Measurements from ENCODE around the gene EIF4G1.

DNA sequence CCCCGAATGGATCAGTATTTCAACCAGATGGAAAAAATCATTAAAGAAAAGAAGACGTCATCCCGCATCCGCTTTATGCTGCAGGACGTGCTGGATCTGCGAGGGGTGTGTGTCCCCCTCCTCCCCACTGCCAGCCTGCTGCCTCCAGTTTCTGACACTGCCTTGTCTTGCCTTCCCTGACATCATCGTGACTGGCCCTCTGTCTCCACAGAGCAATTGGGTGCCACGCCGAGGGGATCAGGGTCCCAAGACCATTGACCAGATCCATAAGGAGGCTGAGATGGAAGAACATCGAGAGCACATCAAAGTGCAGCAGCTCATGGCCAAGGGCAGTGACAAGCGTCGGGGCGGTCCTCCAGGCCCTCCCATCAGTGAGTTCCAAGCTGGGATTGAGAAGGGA lies 10.9 kb downstream of the EIF4G1 start:
- TF ChIP-seq, protein P1, sequence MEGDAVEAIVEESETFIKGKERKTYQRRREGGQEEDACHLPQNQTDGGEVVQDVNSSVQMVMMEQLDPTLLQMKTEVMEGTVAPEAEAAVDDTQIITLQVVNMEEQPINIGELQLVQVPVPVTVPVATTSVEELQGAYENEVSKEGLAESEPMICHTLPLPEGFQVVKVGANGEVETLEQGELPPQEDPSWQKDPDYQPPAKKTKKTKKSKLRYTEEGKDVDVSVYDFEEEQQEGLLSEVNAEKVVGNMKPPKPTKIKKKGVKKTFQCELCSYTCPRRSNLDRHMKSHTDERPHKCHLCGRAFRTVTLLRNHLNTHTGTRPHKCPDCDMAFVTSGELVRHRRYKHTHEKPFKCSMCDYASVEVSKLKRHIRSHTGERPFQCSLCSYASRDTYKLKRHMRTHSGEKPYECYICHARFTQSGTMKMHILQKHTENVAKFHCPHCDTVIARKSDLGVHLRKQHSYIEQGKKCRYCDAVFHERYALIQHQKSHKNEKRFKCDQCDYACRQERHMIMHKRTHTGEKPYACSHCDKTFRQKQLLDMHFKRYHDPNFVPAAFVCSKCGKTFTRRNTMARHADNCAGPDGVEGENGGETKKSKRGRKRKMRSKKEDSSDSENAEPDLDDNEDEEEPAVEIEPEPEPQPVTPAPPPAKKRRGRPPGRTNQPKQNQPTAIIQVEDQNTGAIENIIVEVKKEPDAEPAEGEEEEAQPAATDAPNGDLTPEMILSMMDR (IDR thresholded peaks at IDR 0.05; ENCODE audit: insufficient read depth, low read depth, low read length) = no peak
- no peak for TF ChIP-seq EZH2 (IDR thresholded peaks at IDR 0.05; ENCODE audit: insufficient read depth, low read length)

All from astrocyte (in vitro differentiated cells and primary cell).